Measurements from ENCODE around the gene TRIB2. TPM values are rescaled to one million over a fixed set of nuclear protein-coding genes. Genes with fewer than 3 reads are reported as not detected.
"Not testable (repeated sequence)": the region's sequence is repeated elsewhere in the genome, so short reads cannot be mapped to it uniquely, and the experiment has no call there.

TRIB2 gene
- total RNA-seq, 1 donor from 2014 or later = 131 TPM

DNA sequence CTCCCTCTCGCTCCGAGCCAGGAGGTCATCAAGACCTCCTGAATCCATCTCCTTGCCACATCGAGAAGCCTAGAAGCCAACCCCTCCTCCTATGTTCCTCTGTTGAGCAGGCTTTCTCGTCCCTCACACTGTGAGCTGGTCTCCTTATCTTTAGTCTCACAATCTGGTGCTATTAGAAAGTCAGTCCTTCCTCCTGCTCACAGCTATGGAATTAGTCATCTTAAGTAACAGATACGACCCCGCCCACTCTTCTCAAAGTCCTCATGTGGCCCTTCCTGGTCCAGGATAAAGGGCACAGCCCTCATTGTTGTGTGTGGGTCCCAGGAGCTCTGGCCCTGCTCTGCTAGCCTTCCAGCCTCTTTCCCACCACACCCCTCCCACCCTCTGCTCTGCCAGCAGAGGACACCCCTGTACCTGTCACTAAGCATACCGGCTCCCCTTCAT lies 41.4 kb upstream of the TRIB2 start:
- Mint-ChIP-seq H3K4me1 (ENCODE audit: low read depth, unreplicated experiment) (peaks cover 1% of the 10 kb centered on the region), H3K27me3 (ENCODE audit: unreplicated experiment) (no peaks in the 10 kb centered on the region), H3K36me3 (ENCODE audit: unreplicated experiment) (peaks cover 9% of the 10 kb centered on the region), H3K27ac (ENCODE audit: unreplicated experiment) (no peak overlapping the region), H3K9me3 (ENCODE audit: unreplicated experiment) (peaks cover 9% of the 10 kb centered on the region), H3K4me3 (ENCODE audit: unreplicated experiment) (no peak overlapping the region)
- TF ChIP-seq, protein P1, sequence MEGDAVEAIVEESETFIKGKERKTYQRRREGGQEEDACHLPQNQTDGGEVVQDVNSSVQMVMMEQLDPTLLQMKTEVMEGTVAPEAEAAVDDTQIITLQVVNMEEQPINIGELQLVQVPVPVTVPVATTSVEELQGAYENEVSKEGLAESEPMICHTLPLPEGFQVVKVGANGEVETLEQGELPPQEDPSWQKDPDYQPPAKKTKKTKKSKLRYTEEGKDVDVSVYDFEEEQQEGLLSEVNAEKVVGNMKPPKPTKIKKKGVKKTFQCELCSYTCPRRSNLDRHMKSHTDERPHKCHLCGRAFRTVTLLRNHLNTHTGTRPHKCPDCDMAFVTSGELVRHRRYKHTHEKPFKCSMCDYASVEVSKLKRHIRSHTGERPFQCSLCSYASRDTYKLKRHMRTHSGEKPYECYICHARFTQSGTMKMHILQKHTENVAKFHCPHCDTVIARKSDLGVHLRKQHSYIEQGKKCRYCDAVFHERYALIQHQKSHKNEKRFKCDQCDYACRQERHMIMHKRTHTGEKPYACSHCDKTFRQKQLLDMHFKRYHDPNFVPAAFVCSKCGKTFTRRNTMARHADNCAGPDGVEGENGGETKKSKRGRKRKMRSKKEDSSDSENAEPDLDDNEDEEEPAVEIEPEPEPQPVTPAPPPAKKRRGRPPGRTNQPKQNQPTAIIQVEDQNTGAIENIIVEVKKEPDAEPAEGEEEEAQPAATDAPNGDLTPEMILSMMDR (IDR thresholded peaks at IDR 0.05; ENCODE audit: partially characterized antibody, unreplicated experiment) = no peak
- DNase-seq = no peak

DNA sequence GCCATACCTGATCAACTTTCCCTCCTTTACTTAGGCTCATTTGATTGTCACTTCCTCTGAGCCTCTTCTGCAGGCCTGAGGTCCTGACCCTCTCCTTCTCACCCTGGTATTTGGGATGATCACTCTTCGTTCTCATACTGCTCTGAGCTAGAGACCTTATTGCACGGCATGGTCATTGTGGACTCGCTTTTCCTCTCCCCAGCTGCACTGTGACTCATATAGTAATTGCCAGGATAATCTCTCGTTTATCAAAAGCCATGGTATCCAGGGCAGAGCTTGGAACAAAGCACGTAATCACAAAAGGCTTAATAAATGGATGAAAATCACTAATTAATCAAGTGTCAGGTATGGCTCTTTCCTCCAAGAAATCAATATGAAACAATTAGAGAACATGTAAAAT lies 40.9 kb upstream of the TRIB2 start:
- Mint-ChIP-seq H3K36me3 (ENCODE audit: unreplicated experiment) (peaks cover 9% of the 10 kb centered on the region), H3K27ac (ENCODE audit: unreplicated experiment) (no peak overlapping the region), H3K27me3 (ENCODE audit: unreplicated experiment) (no peaks in the 10 kb centered on the region), H3K4me3 (ENCODE audit: unreplicated experiment) (no peak overlapping the region), H3K9me3 (ENCODE audit: unreplicated experiment) (peaks cover 9% of the 10 kb centered on the region), H3K4me1 (ENCODE audit: low read depth, unreplicated experiment) (peaks cover 1% of the 10 kb centered on the region)
- TF ChIP-seq, protein P1 (IDR thresholded peaks at IDR 0.05; ENCODE audit: partially characterized antibody, unreplicated experiment) = no peak
- DNase-seq = no peak

DNA sequence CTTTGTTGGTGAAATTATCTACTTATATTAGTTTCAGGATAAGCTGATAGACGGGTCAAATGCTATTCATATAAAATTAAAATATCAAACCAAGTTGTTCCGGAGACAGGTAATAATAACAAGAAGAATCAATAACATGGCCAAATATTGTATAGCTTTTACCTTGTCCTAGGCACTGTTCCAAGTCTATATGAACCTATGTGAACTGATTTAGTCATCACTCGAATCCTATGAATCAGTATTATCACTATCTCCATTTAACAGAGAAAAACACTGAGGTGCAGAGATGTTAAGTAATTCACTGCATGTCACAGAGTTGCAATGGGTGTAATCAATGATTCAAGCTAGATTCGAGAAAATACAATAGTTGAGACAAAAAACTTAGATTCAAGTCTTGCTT lies 40.0 kb upstream of the TRIB2 start:
- Mint-ChIP-seq H3K9me3 (ENCODE audit: unreplicated experiment) (peaks cover 9% of the 10 kb centered on the region), H3K36me3 (ENCODE audit: unreplicated experiment) (peaks cover 9% of the 10 kb centered on the region), H3K27me3 (ENCODE audit: unreplicated experiment) (peaks cover 2% of the 10 kb centered on the region), H3K4me1 (ENCODE audit: low read depth, unreplicated experiment) (peaks cover 1% of the 10 kb centered on the region), H3K4me3 (ENCODE audit: unreplicated experiment) (no peak overlapping the region), H3K27ac (ENCODE audit: unreplicated experiment) (no peak overlapping the region)
- TF ChIP-seq, protein P1 (IDR thresholded peaks at IDR 0.05; ENCODE audit: partially characterized antibody, unreplicated experiment) = no peak
- no peak for DNase-seq

DNA sequence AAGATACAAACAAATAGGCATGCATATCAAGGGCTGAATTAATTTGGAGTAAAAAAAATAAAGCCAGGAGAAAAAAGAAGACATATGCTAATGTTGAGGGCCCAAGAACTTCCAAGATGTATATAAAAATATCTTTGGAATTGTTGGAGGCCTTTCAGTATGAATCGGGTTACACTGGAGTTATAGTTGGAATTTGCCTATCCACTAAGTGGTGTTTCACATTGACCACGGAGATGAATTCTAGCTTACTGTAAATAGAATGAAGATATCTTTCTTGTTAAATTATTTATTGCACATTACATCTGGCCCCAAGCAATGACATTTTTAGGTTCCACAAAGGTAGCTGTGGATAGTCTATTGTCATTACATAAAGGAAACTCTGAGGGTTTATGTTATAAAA lies 38.5 kb upstream of the TRIB2 start:
- H3K27me3 Mint-ChIP-seq (ENCODE audit: unreplicated experiment) = peaks cover 5% of the 10 kb centered on the region
- H3K4me3 Mint-ChIP-seq (ENCODE audit: unreplicated experiment) = no peak overlapping the region
- peaks cover 9% of the 10 kb centered on the region for H3K9me3 Mint-ChIP-seq (ENCODE audit: unreplicated experiment)
- TF ChIP-seq, protein P1 (IDR thresholded peaks at IDR 0.05; ENCODE audit: partially characterized antibody, unreplicated experiment) = no peak
- H3K36me3 Mint-ChIP-seq (ENCODE audit: unreplicated experiment) = peaks cover 9% of the 10 kb centered on the region
- H3K4me1 Mint-ChIP-seq (ENCODE audit: low read depth, unreplicated experiment) = no peaks in the 10 kb centered on the region
- no peak overlapping the region for H3K27ac Mint-ChIP-seq (ENCODE audit: unreplicated experiment)
- DNase-seq = no peak

DNA sequence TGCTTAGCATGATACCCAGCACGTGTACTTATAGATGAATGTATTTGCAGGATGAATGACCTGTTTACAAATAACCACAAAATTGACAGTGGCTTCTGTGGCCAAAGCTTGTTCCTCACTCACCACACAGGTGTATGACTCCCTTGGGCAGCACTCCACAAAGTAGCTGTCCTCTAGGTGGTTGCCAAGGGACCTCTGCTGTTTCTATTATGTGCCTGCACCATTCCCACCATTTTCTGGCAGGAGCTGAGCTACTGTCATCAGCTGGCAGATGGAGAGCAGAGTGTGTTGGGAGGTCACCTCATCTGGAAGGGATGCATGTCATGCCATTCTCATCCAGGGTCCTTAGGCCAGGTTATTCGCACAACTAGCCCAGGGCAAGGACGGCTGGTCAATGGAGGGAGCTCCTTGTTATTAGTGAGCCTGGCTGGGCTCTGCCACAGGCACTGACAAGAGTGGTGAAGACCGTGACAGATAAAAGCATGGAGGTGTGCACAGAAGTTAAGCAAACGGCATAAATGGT lies 37.1 kb upstream of the TRIB2 start:
- TF ChIP-seq, protein P1 (IDR thresholded peaks at IDR 0.05; ENCODE audit: partially characterized antibody, unreplicated experiment) = no peak
- H3K4me1 Mint-ChIP-seq (ENCODE audit: low read depth, unreplicated experiment) = no peaks in the 10 kb centered on the region
- no peak overlapping the region for H3K27ac Mint-ChIP-seq (ENCODE audit: unreplicated experiment)
- peaks cover 9% of the 10 kb centered on the region for H3K9me3 Mint-ChIP-seq (ENCODE audit: unreplicated experiment)
- peaks cover 5% of the 10 kb centered on the region for H3K27me3 Mint-ChIP-seq (ENCODE audit: unreplicated experiment)
- H3K36me3 Mint-ChIP-seq (ENCODE audit: unreplicated experiment) = peaks cover 9% of the 10 kb centered on the region
- H3K4me3 Mint-ChIP-seq (ENCODE audit: unreplicated experiment) = no peak overlapping the region
- no peak for DNase-seq

DNA sequence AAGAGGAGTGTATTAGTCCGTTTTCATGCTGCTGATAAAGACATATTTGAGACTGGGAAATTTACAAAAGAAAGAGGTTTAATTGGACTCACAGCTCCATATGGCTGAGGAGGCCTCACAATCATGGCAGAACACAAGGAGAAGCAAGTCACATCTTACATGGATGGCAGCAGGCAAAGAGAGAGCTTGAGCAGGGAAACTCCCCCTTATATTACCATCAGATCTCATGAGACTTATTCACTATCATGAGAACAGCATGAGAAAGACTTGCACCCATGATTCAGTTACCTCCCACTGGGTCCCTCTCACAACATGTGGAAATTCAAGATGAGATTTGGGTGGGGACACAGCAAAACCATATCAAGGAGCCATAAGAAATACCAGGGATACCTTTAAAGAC lies 36.6 kb upstream of the TRIB2 start:
- not testable (repeated sequence) for H3K27ac Mint-ChIP-seq (ENCODE audit: unreplicated experiment); DNase-seq

More for the DNA sequence above, 36.6 kb upstream of the TRIB2 start:
- not testable (repeated sequence) for H3K9me3 Mint-ChIP-seq (ENCODE audit: unreplicated experiment); H3K27me3 Mint-ChIP-seq (ENCODE audit: unreplicated experiment); H3K4me1 Mint-ChIP-seq (ENCODE audit: low read depth, unreplicated experiment); H3K36me3 Mint-ChIP-seq (ENCODE audit: unreplicated experiment); H3K4me3 Mint-ChIP-seq (ENCODE audit: unreplicated experiment)

Data from glutamatergic neuron (in vitro differentiated cells).